ENCODE measurements around the gene SLC35F1.

DNA sequence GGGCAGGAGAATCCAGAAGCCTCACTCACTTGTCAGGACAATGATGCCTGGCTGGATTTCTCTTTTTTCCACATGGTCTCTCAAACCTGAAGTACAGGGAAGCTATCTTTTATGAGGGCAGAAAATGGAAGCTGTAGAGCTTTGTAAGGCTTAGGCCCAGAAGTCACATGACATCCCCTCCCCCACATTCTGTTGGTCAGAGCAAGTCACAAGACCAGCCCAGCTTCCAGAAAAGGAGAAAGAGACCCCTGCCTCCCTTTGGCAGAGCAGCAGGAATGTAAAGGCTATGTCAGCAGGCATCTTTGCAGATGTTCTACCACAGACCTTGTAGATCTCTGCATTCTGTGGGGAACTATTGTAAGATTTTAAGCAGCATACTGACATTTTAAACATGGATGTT is 245.5 kb downstream of the SLC35F1 start:
- TF ChIP-seq POLR2AphosphoS5 (IDR thresholded peaks at IDR 0.05; ENCODE audit: low read depth, low read length) = no peak
- no peak for TF ChIP-seq POU2F2 (IDR thresholded peaks at IDR 0.05; ENCODE audit: low read depth, low read length)

All from GM12891 (cell line).